SK-N-SH treated with all-trans-retinoic acid at 6 μM for 48 hours (cell line): ENCODE results near the gene SCN2B.

ENCODE experiments used
- ARNTL ChIP-seq: fragments of 450-650 bp; formaldehyde crosslinking; IDR thresholded peaks from 2 replicates; pipeline ENCODE4 v1.5.0; 2020; ENCODE audit warnings: low read depth, mild to moderate bottlenecking, moderate library complexity, borderline replicate concordance
- BACH2 ChIP-seq: fragments of 250-450 bp; sonication (Bioruptor Pico); IDR thresholded peaks from 2 replicates; pipeline ENCODE4 v1.9.0; 2021; ENCODE audit warnings: mild to moderate bottlenecking, borderline replicate concordance
- CREB5 ChIP-seq: fragments of 250-450 bp; sonication (Bioruptor Pico); IDR thresholded peaks from 2 replicates; pipeline ENCODE4 v1.5.1; 2020; ENCODE audit warnings: low read depth, mild to moderate bottlenecking, moderate library complexity
- ESRRG ChIP-seq: fragments of 250-450 bp; sonication (Bioruptor Pico); IDR thresholded peaks from 2 replicates; pipeline ENCODE4 v1.6.1; 2021; ENCODE audit warnings: mild to moderate bottlenecking
- GLIS3 ChIP-seq: fragments of 250-450 bp; sonication (Bioruptor Pico); IDR thresholded peaks from 2 replicates; pipeline ENCODE4 v1.5.0; 2020; ENCODE audit warnings: mild to moderate bottlenecking, moderate library complexity
- PPARA ChIP-seq: fragments of 250-450 bp; sonication (Bioruptor Pico); IDR thresholded peaks from 2 replicates; pipeline ENCODE4 v1.5.0; 2020; ENCODE audit warnings: mild to moderate bottlenecking, borderline replicate concordance
- RARB ChIP-seq: fragments of 250-450 bp; sonication (Bioruptor Pico); IDR thresholded peaks from 2 replicates; pipeline ENCODE4 v1.8.0; 2021; ENCODE audit warnings: mild to moderate bottlenecking, moderate library complexity
- SNAI2 ChIP-seq: fragments of 250-450 bp; sonication (Bioruptor Pico); IDR thresholded peaks from 2 replicates; pipeline ENCODE4 v1.5.0; 2020; ENCODE audit warnings: mild to moderate bottlenecking, moderate library complexity
- ZFP3 ChIP-seq: fragments of 250-450 bp; sonication (Bioruptor Pico); IDR thresholded peaks from 2 replicates; pipeline ENCODE4 v1.5.0; 2020; ENCODE audit warnings: mild to moderate bottlenecking, moderate library complexity
- ZFP30 ChIP-seq: fragments of 450-650 bp; formaldehyde crosslinking; IDR thresholded peaks from 2 replicates; pipeline ENCODE4 v1.5.0; 2022; ENCODE audit warnings: mild to moderate bottlenecking, moderate library complexity
- ZNF565 ChIP-seq: fragments of 450-650 bp; formaldehyde crosslinking; conservative IDR thresholded peaks from 2 replicates; pipeline ENCODE4 v1.5.0; 2020; ENCODE audit warnings: low read depth, mild to moderate bottlenecking, moderate library complexity
- ZNF70 ChIP-seq: fragments of 450-650 bp; formaldehyde crosslinking; IDR thresholded peaks from 2 replicates; pipeline ENCODE4 v1.5.0; 2020; ENCODE audit warnings: mild to moderate bottlenecking, moderate library complexity
- ZNF8 ChIP-seq: fragments of 450-650 bp; formaldehyde crosslinking; IDR thresholded peaks from 2 replicates; pipeline ENCODE4 v1.5.0; 2020; ENCODE audit warnings: mild to moderate bottlenecking, moderate library complexity

- no peak for TF ChIP-seq ZNF70 (CRISPR knock-in tag)
- no peak for TF ChIP-seq GLIS3 (CRISPR knock-in tag)
- TF ChIP-seq ZFP30 (CRISPR knock-in tag), result no peak
- no peak for TF ChIP-seq ARNTL (CRISPR knock-in tag)
- no peak for TF ChIP-seq BACH2
- TF ChIP-seq RARB (CRISPR knock-in tag), result no peak
- no peak for TF ChIP-seq ESRRG
- TF ChIP-seq ZFP3 (CRISPR knock-in tag), result no peak
- no peak for TF ChIP-seq ZNF565 (CRISPR knock-in tag)
- TF ChIP-seq CREB5 (CRISPR knock-in tag), result no peak
- TF ChIP-seq SNAI2 (CRISPR knock-in tag), result no peak
- TF ChIP-seq PPARA, result no peak
- TF ChIP-seq ZNF8, result no peak
These were observed 33.6 kb downstream of the SCN2B start for GRCh38 chr11:118142809-118143208.
